Panc1 (cell line): ENCODE data around the gene PIP5K1C.

Source experiments
- CTCF ChIP-seq: fragments of 450-650 bp; IDR thresholded peaks from 2 replicates; pipeline ENCODE4 v1.5.1; 2017; ENCODE audit warnings: mild to moderate bottlenecking
- POLR2AphosphoS5 ChIP-seq: IDR thresholded peaks from 2 replicates; pipeline ENCODE4 v1.6.1; 2012; ENCODE audit warnings: mild to moderate bottlenecking, low read depth, low read length, moderate library complexity

- TF ChIP-seq CTCF, result no peak
- TF ChIP-seq POLR2AphosphoS5, result no peak
Observed at GRCh38 chr19:3664879-3665642, 35.2 kb downstream of the PIP5K1C start.
